ENCODE measurements around the gene SLC27A6. TPM values are rescaled to one million over a fixed set of nuclear protein-coding genes. Genes with fewer than 3 reads are reported as not detected.

The SLC27A6 gene
- total and polyA plus RNA-seq, 10 donors: 0.06 to 1.2 (median 0.35) TPM; not detected in 6

DNA sequence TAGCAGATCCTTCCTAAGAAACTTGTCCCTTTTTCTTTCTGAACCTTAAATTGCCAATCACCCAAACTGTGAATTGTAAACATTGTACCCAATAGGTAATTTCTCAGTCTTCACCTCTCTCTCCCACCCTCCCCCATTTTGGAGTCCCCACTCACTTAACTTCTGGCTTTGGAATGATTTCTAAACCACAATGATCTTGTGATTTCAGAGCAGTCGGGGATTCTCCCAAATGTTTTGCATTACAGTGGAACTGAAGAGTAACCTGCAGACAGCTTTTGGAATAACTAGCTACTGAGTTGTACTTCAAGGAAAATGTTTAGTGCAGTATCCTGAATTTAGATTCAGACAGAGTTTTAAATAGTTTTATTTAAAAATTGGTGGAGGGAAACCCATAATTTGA, 19.2 kb downstream of the SLC27A6 start:
- 46 to 72% (median 59%) methylated on average over 1 of the region's 1 CpG for WGBS, 5 donors
- Histone ChIP-seq H3K27me3 (replicated peaks in 1 of 7) (no peaks in the 10 kb centered on the region), H3K9me3 (no peaks in the 10 kb centered on the region), H3K4me3 (no peak overlapping the region), H3K27ac (no peak overlapping the region), H3K36me3 (no peaks in the 10 kb centered on the region), H3K4me1 (no peaks in the 10 kb centered on the region)
- DNase-seq: no peak
- intact Hi-C loops (cut with DNase I; ENCODE audit: low total_unique reads): no loop called here
- TF ChIP-seq CTCF (IDR thresholded peaks at IDR 0.05 in 8 of 11, conservative IDR thresholded peaks at IDR 0.05 in 3 of 11) (no peak), POLR2A (IDR thresholded peaks at IDR 0.05) (no peak), POLR2AphosphoS5 (IDR thresholded peaks at IDR 0.05) (no peak)

DNA sequence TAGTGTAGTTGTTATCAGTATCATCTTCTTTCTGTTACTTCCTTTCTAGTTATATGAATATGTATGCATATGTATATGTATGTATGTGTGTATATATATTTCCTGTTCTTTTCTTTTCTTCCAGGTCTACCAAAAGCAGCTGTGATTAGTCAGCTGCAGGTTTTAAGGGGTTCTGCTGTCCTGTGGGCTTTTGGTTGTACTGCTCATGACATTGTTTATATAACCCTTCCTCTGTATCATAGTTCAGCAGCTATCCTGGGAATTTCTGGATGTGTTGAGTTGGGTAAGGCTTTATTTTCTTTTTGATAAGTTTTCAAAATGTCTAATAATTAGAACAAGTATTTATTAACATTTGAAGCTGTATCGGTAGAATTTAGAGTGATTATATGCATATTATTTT, 23.2 kb downstream of the SLC27A6 start:
- Histone ChIP-seq H3K27ac (no peak overlapping the region), H3K9me3 (no peaks in the 10 kb centered on the region), H3K4me1 (no peaks in the 10 kb centered on the region), H3K4me3 (no peak overlapping the region), H3K27me3 (replicated peaks in 1 of 7) (no peaks in the 10 kb centered on the region), H3K36me3 (no peaks in the 10 kb centered on the region)
- 86 to 98% (median 93%) methylated on average over 1 of the region's 1 CpG for WGBS, 5 donors
- DNase-seq: no peak
- TF ChIP-seq POLR2A (IDR thresholded peaks at IDR 0.05) (no peak), CTCF (IDR thresholded peaks at IDR 0.05 in 8 of 11, conservative IDR thresholded peaks at IDR 0.05 in 3 of 11) (no peak), POLR2AphosphoS5 (IDR thresholded peaks at IDR 0.05) (no peak)
- intact Hi-C loops (cut with DNase I; ENCODE audit: low total_unique reads): no loop called here

DNA sequence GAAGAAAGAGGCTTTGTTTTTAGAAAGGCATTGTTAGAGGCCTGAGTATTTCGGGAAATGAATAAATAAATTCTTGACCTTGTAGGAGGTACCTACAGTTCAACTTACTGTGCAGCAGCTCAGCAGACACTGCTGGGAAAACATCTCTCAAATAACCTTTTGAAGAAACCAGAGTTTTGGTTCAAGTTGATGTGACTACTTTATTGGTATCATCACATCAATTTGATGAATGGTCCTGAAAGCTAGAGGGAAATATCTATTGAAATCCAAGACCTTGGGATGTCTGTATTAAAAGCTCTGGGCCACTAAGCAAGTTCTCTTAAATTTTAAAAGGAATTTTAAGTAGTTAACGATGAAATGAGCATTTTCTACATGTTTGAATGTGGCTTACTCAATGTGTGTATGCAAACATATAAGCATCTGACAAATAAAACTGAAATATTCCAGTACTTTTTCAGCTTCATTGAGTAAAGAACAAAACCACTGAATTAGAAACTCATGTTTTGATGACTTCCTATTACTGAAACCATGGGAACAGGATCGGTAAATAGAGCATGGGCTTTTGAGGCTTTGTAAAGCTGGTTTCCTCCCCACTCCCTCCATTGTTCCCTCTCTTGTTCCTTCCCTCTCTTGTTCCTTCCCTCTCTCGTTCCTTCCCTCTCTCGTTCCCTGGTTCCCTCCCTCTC, 36.7 kb downstream of the SLC27A6 start:
- 29 to 41% (median 33%) methylated on average over 5 of the region's 5 CpGs for WGBS, 5 donors
- Histone ChIP-seq H3K36me3 (no peaks in the 10 kb centered on the region), H3K27ac (no peak overlapping the region), H3K4me3 (no peak overlapping the region), H3K27me3 (replicated peaks in 1 of 7) (no peaks in the 10 kb centered on the region), H3K4me1 (no peaks in the 10 kb centered on the region), H3K9me3 (no peaks in the 10 kb centered on the region)
- no peak for TF ChIP-seq CTCF (IDR thresholded peaks at IDR 0.05 in 8 of 11, conservative IDR thresholded peaks at IDR 0.05 in 3 of 11)
- TF ChIP-seq POLR2A (IDR thresholded peaks at IDR 0.05): no peak
- no peak for TF ChIP-seq POLR2AphosphoS5 (IDR thresholded peaks at IDR 0.05)
- intact Hi-C loops (cut with DNase I; ENCODE audit: low total_unique reads): no loop called here
- DNase-seq: no peak

GRCh38 chr5:129002527-129002842, 37.2 kb downstream of the SLC27A6 start:
- Histone ChIP-seq H3K4me3 (no peak overlapping the region), H3K27ac (no peak overlapping the region), H3K36me3 (no peaks in the 10 kb centered on the region), H3K27me3 (replicated peaks in 1 of 7) (no peaks in the 10 kb centered on the region), H3K4me1 (no peaks in the 10 kb centered on the region), H3K9me3 (no peaks in the 10 kb centered on the region)
- no peak for DNase-seq
- intact Hi-C loops (cut with DNase I; ENCODE audit: low total_unique reads): no loop called here
- TF ChIP-seq CTCF (IDR thresholded peaks at IDR 0.05 in 8 of 11, conservative IDR thresholded peaks at IDR 0.05 in 3 of 11) (no peak), POLR2A (IDR thresholded peaks at IDR 0.05) (no peak), POLR2AphosphoS5 (IDR thresholded peaks at IDR 0.05) (no peak)
- 58 to 77% (median 69%) methylated on average over 2 of the region's 2 CpGs for WGBS, 5 donors
